Measurements from ENCODE around the gene NDST1.

The NDST1 gene

DNA sequence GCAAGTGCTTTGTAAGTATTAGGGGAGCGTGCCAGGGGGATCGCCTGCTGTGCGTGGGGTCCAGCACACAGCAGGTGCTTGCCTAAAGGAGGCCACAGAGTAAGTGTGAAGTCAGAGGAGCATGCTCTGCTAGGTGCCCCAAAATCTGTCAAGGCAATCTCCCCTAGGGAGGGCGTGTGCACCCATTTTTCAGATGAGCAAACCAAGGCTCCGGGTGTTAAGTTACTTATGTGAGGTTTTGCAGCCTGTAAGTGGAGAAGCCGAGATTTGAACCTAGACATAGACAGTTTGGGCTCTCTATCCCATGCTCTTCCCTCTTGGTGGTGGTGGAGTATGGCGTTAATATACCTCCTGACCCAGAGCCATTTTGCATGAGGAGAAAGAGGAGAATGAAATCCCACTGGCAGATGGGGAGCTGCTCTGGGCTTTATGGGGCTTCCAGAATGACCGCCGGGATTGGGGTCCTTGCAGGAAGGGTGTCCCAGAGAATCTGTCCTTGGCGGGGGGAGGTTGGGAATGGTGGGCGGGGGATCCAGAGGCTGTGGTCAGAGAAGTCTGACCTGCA is 14.1 kb downstream of the NDST1 start:
- no peak for DNase-seq (ENCODE audit: low read depth in 4 of 4, low spot score in 1 of 4)

DNA sequence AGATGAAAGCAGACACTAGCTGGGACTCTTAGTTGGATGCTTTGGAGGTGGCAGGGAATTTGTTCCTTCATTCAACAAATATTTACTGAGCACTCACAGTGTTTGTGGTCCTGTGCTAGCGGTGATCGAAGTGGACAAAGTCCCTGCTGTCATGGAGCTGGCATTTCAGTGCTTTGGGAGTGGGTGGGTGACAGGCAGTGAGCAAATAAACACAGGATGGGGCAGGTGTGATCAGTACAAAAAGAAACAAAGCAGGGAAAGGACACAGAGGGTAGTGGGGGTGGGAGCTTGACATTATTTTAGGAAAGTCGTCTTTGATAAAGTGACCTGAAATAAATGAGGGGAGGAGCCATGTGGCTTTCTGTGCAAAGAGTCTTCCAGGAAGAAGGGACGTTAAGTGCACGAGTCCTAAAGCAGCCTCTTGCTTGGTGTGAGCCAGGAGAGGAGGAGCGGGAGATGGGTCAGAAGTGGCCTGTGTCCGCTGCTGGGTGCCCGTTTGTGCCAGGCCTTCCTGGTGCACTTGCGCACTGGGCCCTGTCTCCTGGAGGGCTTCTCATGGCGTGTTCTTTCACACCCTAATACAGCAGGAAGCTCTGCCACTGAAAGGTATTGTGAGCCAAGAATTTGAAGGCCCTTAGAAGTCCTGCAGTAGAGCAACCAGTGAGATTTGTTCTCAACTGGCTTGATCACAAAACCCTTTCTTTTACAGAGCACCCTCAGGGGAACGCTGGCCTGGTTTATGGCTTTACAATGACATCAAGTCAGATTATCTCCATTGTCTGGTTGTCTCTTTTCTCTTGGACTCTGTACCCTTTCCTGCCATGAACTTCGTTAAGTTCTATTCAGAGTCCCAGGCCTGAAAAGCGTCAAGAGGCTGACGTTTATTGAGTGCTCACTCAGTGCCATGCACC is 14.8 kb downstream of the NDST1 start:
- no peak for DNase-seq (ENCODE audit: low read depth in 4 of 4, low spot score in 1 of 4)

DNA sequence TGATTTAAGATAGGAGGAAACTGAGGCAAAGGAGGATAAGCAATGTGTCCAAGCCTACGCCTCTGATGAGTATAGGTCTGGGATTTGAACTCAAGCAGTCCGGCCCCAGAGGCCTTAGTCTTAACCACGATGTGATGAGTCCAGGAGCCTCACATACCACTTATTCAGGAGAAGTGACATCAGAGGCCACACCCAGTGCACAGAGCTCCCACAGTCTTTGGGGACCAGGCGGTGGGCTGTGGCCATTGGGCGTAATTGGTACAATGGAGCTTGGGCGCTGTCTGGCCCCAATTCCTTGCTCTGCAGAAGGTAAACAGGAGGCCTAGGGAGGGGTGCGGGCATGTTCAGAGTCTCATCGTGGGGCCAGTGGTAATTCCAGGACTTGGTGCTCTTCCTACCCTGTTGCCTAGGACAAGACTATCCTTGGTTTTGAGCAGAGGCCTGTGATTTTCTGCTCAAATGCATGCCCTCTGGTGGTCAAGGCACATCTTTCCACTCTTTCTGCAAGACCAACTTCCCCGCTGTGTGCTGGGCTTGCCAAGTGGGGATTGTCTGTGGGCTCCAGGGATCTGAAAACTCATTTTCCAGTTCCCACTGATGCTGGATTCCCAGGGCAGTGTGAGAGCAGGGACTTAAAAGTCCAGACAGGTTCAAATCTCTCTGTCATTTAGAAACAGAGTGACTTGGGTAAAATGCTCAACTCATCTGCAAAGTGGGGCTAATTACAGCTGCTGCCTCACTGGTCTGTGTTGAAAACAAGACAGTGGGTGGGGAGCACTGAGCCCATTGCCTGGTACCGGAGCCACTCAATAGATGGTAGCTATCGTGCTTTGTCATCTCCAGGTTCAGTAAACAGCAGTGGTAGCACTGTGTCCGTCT is 15.8 kb downstream of the NDST1 start:
- no peak for DNase-seq (ENCODE audit: low read depth in 4 of 4, low spot score in 1 of 4)

DNA sequence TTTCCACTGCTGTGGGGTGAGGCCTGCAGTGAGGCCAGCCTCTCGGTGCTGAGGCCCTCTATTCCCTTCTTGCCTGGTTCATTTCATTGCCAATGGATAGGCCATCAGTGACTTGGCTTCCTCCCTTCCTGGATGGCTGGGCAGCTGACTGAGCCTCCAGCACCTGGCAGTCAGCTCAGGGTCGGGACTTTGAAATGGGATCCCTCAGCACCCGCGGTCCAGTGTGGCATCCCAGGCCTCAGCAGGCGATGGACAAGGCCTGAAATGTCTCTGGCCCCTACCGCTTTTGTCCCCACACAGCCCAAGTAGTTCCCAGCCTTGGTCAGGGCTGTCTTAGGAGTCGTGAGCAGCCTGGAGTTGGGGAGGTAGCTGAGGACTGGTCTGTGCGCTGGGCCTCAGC is 17.2 kb downstream of the NDST1 start:
- DNase-seq (ENCODE audit: low read depth in 4 of 4, low spot score in 1 of 4), result no peak

DNA sequence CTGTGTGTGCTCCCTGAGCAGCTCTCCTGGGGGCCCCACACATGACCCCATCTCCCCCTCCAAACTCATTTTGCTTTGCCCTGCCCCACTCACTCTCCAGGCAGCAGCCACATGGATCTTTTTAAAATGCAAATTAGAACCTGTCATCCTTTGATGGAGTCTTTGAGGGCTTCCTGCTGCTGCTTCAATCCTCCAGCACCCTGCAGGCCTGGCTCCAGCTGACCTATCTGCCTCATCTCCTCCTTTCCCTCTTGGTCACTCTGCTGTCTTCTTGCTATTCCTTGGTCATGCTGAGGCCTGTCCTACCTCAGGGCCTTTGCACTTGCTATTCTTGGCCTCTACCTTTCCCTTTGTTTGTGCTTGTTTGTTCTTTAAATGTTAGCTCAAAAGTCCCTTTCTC is 17.9 kb downstream of the NDST1 start:
- DNase-seq (ENCODE audit: low read depth in 4 of 4, low spot score in 1 of 4), result no peak

DNA sequence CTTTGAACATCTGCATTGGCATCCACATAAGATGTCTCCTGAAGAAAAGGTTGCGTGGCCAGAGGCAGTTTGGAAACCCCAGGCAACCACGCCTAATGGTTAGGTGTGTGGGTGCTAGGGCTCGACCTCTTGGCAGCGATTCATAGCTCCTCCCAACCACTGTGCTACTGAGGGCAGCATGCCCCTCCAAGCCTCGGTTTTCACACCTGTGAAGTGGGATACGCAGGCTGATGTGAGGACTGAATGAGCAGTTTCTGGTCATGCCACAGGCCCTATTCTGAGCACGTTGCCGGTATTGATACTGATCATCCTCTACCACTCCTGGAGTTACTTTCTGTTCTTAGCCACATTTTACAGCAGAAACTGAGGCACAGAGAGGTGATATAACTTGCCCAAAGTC is 19.1 kb downstream of the NDST1 start:
- DNase-seq (ENCODE audit: low read depth in 4 of 4, low spot score in 1 of 4), result no peak

DNA sequence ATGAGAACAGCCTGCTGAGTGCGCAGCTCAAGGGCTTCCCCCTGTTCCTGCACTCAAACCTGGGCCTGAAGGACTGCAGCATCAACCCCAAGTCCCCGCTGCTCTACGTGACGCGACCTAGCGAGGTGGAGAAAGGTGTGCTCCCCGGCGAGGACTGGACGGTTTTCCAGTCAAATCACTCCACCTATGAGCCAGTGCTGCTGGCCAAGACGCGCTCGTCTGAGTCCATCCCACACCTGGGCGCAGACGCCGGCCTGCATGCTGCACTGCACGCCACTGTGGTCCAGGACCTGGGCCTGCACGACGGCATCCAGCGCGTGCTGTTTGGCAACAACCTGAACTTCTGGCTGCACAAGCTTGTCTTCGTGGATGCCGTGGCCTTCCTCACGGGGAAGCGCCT is 19.9 kb downstream of the NDST1 start:
- DNase-seq (ENCODE audit: low read depth in 4 of 4, low spot score in 1 of 4), result no peak

DNA sequence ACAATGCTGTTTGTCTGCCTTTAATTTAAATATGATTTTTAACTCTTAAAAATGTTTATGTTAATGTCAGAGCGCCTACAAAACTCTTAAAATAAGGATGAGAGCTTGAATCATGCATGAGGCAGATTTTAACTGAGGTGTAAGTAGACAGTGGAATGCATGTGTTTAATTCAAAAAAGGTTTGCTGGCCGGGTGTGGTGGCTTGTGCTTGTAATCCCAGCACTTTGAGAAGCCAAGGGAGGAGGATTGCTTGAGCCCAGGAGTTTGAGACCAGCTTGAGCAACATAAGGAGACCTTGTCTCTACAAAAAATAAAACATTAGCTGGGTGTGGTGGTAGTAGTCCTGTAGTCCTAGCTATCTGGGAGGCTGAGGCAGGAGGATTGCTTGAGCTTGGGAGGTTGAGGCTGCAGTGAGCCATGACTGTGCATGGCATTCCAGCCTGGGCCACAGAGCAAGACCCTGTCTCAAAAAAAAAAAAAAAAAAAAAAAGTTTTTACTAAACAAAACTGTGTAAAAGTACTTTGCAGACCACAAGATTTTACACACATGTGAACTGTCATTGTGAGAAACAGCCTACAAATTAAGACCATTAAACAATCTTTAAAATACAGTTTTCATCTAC is 21.1 kb downstream of the NDST1 start:
- no peak for DNase-seq (ENCODE audit: low read depth in 4 of 4, low spot score in 1 of 4)

DNA sequence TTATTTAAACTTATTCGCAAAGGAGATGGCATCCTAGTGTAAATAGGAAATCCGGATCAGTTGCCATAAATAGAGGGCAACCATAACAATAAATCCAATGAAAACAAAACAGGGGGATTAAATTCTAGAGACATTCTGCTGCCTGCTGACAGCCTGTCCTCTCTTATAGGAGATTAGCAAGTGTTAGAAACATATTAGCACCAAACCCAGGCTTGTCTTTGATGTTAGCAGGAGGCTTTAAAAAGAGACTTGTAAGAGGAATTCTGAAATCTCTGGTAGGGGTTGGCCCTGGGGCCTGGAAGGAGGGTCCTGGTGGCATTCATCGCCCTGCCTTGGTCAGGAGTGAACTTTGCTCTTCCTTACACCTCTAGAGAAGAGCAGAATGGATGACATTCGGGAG is 21.6 kb downstream of the NDST1 start:
- DNase-seq (ENCODE audit: low read depth in 4 of 4, low spot score in 1 of 4), result no peak

DNA sequence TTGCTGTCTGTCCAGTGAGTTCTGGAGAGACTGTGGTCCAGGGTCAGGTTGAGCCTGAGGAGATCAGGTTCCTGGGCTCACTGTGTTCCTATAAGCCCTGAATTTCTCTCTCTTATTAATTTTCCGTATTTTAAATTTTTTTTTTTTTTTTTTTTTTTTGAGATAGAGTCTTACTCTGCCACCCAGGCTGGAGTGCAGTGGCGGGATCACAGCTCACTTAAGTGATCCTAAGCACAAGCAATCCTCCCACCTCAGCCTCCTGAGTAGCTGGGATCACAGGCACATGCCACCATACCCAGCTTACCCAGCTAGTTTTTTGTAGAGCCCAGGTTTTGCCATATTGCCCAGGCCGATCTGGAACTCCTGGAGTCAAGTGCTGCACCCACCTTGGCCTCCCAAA is 22.5 kb downstream of the NDST1 start:
- no peak for DNase-seq (ENCODE audit: low read depth in 4 of 4, low spot score in 1 of 4)

DNA sequence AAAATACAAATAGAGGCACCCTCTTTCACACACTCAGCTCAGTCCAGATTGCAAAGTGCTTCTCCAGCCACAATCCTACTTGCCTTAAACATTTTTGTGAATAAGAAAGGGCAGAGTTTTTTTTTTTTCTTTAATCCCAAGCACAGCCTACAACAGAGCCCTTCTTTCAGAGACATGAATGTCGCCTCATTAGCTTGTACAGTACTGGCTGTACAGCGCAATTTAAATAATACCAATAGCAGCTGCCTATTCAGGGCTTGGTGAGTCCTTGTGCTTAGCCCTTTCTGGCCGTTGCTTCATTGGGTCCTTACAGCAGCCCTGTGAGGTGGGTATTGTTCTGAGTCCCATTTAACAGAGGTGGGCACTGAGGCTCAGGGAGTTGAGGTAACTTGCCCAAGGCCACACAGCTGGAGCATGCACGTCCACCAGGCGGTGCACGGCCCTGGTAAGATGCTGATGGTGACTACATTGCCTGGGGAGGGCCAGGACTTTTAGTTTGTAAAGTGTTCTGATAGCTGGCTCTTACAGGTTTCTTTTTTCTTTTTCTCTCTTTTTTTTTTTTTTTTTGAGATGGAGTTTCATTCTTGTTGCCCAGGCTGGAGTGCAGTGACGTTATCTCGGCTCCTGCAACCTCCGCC is 23.1 kb downstream of the NDST1 start:
- DNase-seq (ENCODE audit: low read depth in 4 of 4, low spot score in 1 of 4), result no peak

DNA sequence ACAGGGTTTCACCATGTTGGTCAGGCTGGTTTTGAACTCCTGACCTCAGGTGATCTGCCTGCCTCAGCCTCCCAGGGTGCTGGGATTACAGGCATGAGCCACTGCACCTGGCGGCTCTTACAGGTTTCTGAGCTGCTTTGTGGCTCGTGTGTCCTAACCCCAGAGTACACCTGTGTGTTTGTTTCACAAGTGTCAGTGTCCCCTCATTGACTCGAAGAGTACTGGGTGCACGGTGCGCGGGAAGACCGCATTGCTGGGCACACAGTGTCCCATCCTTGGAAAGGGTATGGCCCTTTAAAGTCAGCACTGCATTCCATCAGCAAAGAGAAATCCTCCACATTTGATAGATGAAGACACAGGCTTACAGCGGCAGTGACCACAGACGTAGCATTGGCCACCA is 23.8 kb downstream of the NDST1 start:
- no peak for DNase-seq (ENCODE audit: low read depth in 4 of 4, low spot score in 1 of 4)

DNA sequence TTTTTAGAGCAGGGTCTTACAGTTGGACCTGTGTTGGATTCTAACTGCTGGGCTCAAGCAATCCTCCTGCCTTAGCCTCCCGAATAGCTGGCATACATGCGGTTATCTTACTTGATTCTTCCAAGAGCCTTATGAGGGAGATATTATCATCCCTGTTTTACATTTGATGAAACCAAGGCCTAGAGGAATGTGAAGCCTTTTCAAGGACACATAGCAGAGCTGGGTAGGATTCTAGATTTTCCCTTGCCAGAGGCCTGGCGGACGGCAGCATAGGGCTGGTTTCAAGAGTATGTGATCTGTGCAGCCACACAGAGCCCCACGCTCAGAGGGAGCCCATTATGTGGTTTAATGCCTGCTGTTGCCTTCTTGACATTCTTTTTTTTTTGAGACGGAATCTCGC is 24.2 kb downstream of the NDST1 start:
- DNase-seq (ENCODE audit: low read depth in 4 of 4, low spot score in 1 of 4), result no peak

DNA sequence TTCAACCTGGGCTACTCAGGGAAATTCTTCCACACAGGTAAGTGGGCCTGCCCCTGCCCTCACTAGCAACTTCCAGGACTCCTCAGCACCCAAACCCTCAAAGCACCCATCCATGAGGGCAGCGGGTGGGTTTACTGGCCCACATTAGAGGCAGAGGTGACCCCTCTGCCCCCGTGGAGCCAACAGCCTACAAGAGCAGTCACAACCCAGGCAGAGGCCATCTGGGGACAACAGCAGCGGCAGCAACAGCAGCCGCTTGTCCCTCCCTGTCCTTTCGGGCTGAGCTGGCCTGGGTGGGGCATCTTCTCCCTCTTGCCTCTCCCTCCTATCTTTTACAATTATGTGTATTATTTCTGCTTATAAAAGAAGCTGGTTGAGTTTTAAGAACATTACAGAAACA is 25.1 kb downstream of the NDST1 start:
- no peak for DNase-seq (ENCODE audit: low read depth in 4 of 4, low spot score in 1 of 4)

DNA sequence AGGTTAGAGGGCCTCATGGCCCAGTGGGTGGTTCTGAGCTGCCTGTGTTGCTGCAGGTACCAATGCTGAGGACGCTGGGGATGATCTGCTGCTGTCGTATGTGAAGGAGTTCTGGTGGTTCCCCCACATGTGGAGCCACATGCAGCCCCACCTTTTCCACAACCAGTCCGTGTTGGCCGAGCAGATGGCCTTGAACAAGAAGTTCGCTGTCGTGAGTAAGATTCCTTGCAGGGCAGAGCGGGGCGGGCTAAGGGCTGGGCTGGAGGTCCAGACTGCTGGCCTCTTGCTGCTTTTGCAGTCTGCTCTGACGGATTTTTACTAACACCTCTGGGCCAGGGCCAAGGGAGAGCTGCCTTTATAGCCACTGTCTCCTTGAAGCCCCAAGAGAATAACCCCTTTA is 26.9 kb downstream of the NDST1 start:
- DNase-seq (ENCODE audit: low read depth in 4 of 4, low spot score in 1 of 4), result no peak

DNA sequence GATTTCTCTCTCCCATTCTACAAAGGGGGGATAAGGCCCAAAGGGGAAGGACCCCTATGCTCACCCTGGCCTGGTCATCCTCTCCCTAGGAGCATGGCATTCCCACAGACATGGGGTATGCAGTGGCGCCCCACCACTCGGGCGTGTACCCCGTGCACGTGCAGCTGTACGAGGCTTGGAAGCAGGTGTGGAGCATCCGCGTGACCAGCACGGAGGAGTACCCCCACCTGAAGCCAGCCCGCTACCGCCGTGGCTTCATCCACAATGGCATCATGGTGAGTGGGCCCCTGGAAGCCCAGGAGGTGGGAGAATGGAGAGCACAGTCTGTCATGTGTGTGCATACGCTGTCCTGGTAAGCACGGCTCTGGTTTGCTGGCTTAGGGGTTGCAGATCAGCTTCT is 27.7 kb downstream of the NDST1 start:
- DNase-seq (ENCODE audit: low read depth in 4 of 4, low spot score in 1 of 4), result no peak

DNA sequence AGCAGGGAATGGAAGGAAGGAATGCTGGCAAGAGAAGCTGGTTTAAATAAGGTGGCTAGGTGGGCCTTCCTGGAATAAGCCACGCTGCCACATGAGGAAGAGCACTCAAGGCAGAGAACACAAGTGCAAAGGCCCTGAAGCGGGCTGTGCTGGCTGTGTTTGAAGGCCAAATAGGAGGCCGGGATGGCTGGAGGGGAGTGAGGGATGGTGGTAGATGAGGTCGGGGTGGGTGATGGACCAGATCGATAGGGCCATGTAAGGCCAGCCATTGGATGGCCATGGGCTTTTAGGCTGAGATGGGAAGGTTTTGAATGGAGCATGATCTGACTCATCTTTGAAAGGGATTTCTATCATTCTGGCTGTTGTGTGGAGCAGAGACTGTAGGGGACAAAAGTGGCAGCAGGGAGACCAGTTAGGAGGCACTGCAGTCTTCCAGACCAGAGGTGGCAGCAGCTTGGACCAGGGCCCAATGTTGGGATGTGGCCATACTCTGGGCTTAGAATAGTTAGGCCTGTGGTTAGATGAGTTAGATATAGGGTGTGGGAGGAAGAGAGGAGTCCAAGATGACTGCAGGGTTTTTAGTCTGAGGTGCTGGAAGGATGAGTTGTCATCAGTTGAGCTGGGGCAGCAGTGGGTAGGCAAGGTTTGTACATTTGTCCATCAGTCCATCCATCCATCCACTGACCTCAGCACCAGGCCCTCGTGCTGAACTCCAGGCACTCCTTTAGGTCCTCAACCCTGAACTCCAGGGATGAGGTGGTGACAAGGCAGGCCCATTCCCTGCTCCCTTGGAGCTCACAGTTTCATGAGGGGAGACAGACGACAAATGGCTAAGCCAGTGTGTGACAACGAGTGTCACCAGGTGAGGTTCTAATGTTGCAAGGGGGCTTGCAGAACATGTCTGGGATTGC is 30.3 kb downstream of the NDST1 start:
- DNase-seq (ENCODE audit: low read depth in 4 of 4, low spot score in 1 of 4), result no peak

DNA sequence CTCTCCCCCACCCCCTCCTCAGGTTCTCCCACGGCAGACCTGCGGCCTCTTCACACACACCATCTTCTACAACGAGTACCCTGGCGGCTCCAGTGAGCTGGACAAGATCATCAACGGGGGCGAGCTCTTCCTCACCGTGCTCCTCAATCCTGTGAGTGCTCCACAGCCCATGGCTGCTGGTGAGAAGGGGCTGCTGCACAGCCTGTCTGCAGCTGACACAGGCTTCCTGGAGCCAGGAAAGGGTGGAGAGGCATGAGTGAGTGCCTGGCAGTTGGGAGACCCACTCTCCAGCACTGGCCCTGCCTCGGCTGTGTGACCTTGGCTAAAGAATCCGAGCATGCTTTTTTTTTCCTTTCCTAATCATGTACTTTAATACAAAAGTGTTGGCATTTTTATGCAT is 31.3 kb downstream of the NDST1 start:
- DNase-seq (ENCODE audit: low read depth in 4 of 4, low spot score in 1 of 4), result no peak

DNA sequence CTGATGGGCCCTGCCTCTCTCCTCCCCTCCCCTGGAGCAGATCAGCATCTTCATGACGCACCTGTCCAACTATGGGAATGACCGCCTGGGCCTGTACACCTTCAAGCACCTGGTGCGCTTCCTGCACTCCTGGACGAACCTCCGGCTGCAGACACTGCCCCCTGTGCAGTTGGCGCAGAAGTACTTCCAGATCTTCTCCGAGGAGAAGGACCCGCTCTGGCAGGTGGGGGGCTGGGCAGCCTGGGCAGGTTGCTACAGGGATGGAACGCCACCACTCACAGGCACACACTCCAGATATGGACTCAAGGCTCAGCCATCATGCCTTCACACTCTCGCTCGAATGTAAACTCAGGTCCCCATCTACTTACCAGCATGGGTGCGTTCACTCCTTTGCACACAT is 32.1 kb downstream of the NDST1 start:
- no peak for DNase-seq (ENCODE audit: low read depth in 4 of 4, low spot score in 1 of 4)
